Endothelial cell of umbilical vein (primary cell): ENCODE results near the gene KDM7A. TPM values are rescaled to one million over a fixed set of nuclear protein-coding genes. Genes with fewer than 3 reads are reported as not detected.

Experiments
- BruUV-seq: library from RNA; stranded (reverse); fragments of 400-500 nt; replicated peaks from 2 replicates; lab custom pipeline; 2021; lab: Mats Ljungman, UMichigan
- CTCF ChIA-PET: fragments of 300-600, 350-600 bp; sonication (Branson Sonifier 250); formaldehyde crosslinking; loops from one replicate; lab custom pipeline; 2021; ENCODE audit warnings: antibody characterized with exemption, inconsistent platforms; lab: Charles Lee
- POLR2A ChIA-PET: fragments of 300-600, 350-600 bp; sonication (Branson Sonifier 250); formaldehyde crosslinking; loops from one replicate; lab custom pipeline; 2021; ENCODE audit warnings: antibody characterized with exemption, inconsistent platforms; lab: Charles Lee
- DNase-seq: peaks from one replicate; pipeline ENCODE4 v3.0.0-alpha.2; 2011; ENCODE audit warnings: low read depth, low spot score
- FAIRE-seq: peaks from 2 replicates; lab custom pipeline; 2011; peaks lifted over from hg19 to GRCh38; lab: Jason Lieb, UNC
- H2AFZ ChIP-seq: 2 replicates; pipeline ENCODE4 v1.6.0; 2012; ENCODE audit warnings: low read depth, low read length, control low read depth, inconsistent platforms
- H3K27ac ChIP-seq: 2 replicates; pipeline ENCODE4 v1.5.1; 2011; ENCODE audit warnings: low read depth, mild to moderate bottlenecking, control low read depth, low read length, moderate library complexity; ENCODE audit not compliant: insufficient read depth
- H3K27me3 ChIP-seq, 2 experiments: 2 replicates each; pipeline versions ENCODE4 v1.6.0 to v1.6.1; 2011; ENCODE audit warnings: low read length in 2 of 2, mixed read lengths in 1 of 2; ENCODE audit not compliant: control insufficient read depth in 2 of 2, insufficient read depth in 2 of 2
- H3K36me3 ChIP-seq, 2 experiments: 2 replicates in 1 of 2; 3 replicates in 1 of 2; pipeline ENCODE4 v1.5.1; 2011; ENCODE audit warnings: low read length in 2 of 2, mild to moderate bottlenecking in 1 of 2, moderate library complexity in 1 of 2; ENCODE audit not compliant: control insufficient read depth in 2 of 2, insufficient read depth in 2 of 2; ENCODE audit errors: extremely low read depth in 1 of 2
- H3K4me1 ChIP-seq: 3 replicates; pipeline ENCODE4 v1.5.1; 2011; ENCODE audit warnings: mild to moderate bottlenecking, low read length; ENCODE audit not compliant: control insufficient read depth, insufficient read depth; ENCODE audit errors: extremely low read depth
- H3K4me2 ChIP-seq: 2 replicates; pipeline ENCODE4 v1.6.1; 2011; ENCODE audit warnings: low read length, control low read depth, mixed read lengths; ENCODE audit not compliant: insufficient read depth
- H3K4me3 ChIP-seq, 3 experiments: fragments of 200-600 bp in 1 of 3; sonication (generic), shearing (Covaris generic) in 1 of 3; replicated peaks in 1 of 3; 2 replicates each; pipeline ENCODE4 v1.5.1; 2011 to 2016; ENCODE audit warnings: control low read depth in 3 of 3, low read length in 3 of 3, mild to moderate bottlenecking in 2 of 3, inconsistent platforms in 1 of 3, low read depth in 1 of 3, moderate library complexity in 1 of 3; ENCODE audit not compliant: insufficient read depth in 1 of 3
- H3K79me2 ChIP-seq: 2 replicates; pipeline ENCODE4 v1.6.0; 2012; ENCODE audit warnings: low read length, inconsistent platforms; ENCODE audit not compliant: control insufficient read depth, insufficient read depth
- H3K9ac ChIP-seq: replicated peaks from 2 replicates; pipeline ENCODE3; 2011; ENCODE audit warnings: low read length, control low read depth; ENCODE audit not compliant: insufficient read depth; ENCODE audit errors: extremely low read depth
- H3K9me1 ChIP-seq: replicated peaks from 3 replicates; pipeline ENCODE4 v1.6.0; 2011; ENCODE audit warnings: mild to moderate bottlenecking, low read length; ENCODE audit not compliant: control insufficient read depth, insufficient read depth; ENCODE audit errors: extremely low read depth
- H3K9me3 ChIP-seq: replicated peaks from 2 replicates; pipeline ENCODE4 v1.5.1; 2012; ENCODE audit warnings: low read length, inconsistent platforms; ENCODE audit not compliant: control insufficient read depth, insufficient read depth
- H4K20me1 ChIP-seq: replicated peaks from 2 replicates; pipeline ENCODE3; 2011; ENCODE audit warnings: mild to moderate bottlenecking, low read length; ENCODE audit not compliant: control insufficient read depth, insufficient read depth; ENCODE audit errors: extremely low read depth
- EZH2 ChIP-seq: IDR thresholded peaks from 2 replicates; pipeline ENCODE4 v1.6.1; 2012; ENCODE audit warnings: borderline replicate concordance, low read depth, mild to moderate bottlenecking, moderate library complexity, low read length, inconsistent platforms; ENCODE audit not compliant: severe bottlenecking
- FOS ChIP-seq: IDR thresholded peaks from 2 replicates; pipeline ENCODE4 v1.6.1; 2011; ENCODE audit warnings: mild to moderate bottlenecking, low read length, moderate library complexity, borderline replicate concordance; ENCODE audit not compliant: insufficient read depth
- GATA2 ChIP-seq: IDR thresholded peaks from 2 replicates; pipeline ENCODE4 v1.7.0; 2011; ENCODE audit warnings: low read depth, mild to moderate bottlenecking, moderate library complexity, mixed read lengths, low read length; ENCODE audit not compliant: insufficient read length, insufficient read depth
- JUN ChIP-seq: IDR thresholded peaks from 2 replicates; pipeline ENCODE4 v1.6.1; 2011; ENCODE audit warnings: borderline replicate concordance, low read depth; ENCODE audit not compliant: insufficient read length, insufficient read depth
- MYC ChIP-seq: IDR thresholded peaks from one replicate; pipeline ENCODE4 v1.6.1; 2011; ENCODE audit warnings: mild to moderate bottlenecking, low read depth, low read length
- POLR2A ChIP-seq: IDR thresholded peaks from 2 replicates; pipeline ENCODE4 v1.6.1; 2012; ENCODE audit warnings: low read depth, mild to moderate bottlenecking, control low read depth, low read length
- POLR2AphosphoS5 ChIP-seq: IDR thresholded peaks from 2 replicates; pipeline ENCODE4 v1.6.1; 2012; ENCODE audit warnings: low read depth, mild to moderate bottlenecking, control low read depth, low read length, moderate library complexity; ENCODE audit not compliant: insufficient read depth
- dilution Hi-C: fragments of 300-500 bp; cut with MboI; formaldehyde crosslinking; loops from one replicate; pipeline ENCODE4 v1.15.0; 2019; ENCODE audit warnings: low sequenced_read_pairs; ENCODE audit not compliant: extremely low pct_ligation_motif_present
- intact Hi-C: fragments of 100-400 bp; cut with micrococcal nuclease; formaldehyde crosslinking; loops from one replicate; pipeline ENCODE4 v1.10.0; 2022
- polyA plus RNA-seq, 4 experiments: library from polyadenylated mRNA; depleted of rRNA in 3 of 4; stranded (reverse) in 3 of 4; unstranded in 1 of 4; fragments of >200 nt; gene quantifications; 2 replicates each; pipeline versions ENCODE4 v1.2.1 to v1.2.3, GENCODE V29; 2011 to 2012; ENCODE audit warnings: missing spikeins in 1 of 4
- total RNA-seq: library from RNA; stranded (reverse); gene quantifications from 2 replicates; pipeline ENCODE4 v1.2.3, GENCODE V29; 2021
- TF ChIP-seq, protein P1 (sequence below), 2 donors: IDR thresholded peaks; 1 replicate in 1 of 2; 2 replicates in 1 of 2; pipeline ENCODE4 v1.5.1; 2011; ENCODE audit warnings: low read length in 2 of 2, mild to moderate bottlenecking in 2 of 2, moderate library complexity in 2 of 2, control low read depth in 1 of 2, inconsistent platforms in 1 of 2, low read depth in 1 of 2; ENCODE audit not compliant: insufficient read depth in 1 of 2; ENCODE audit errors: extremely low read depth in 1 of 2
- TF ChIP-seq, protein P2 (sequence below): IDR thresholded peaks from 2 replicates; pipeline ENCODE4 v1.6.1; 2011; ENCODE audit not compliant: insufficient read depth, insufficient read length

Gene KDM7A
- total and polyA plus RNA-seq, 2 donors (not counting 3 experiments of a cell fraction or from before 2014, with no cell fraction given) = 2.4 to 7.3 TPM

DNA sequence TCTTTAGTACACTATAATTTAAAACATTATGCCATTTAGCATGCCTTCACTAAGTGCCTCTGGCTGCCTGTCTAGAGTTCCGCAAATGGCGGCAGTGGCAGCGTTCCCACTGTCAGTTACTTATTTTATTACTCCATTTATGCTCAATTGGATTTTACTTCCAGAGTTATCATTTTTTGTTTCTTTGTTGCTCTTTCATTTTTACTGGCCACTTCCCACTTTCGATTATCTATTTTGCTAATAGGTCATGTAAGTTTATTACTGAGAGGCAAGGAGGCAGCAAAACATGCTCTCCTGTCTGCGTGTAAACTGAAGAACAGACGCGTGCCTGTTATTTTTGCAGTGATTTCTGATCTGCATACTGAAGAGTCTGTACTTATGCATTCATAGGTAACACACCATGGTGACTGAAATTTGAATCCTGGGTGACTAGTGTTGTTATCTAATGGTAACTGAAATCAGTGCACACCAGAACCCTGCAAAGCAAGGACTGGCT is 23.1 kb downstream of the KDM7A start:
- Histone ChIP-seq H3K4me3 (no peak overlapping the region), H3K27me3 (no peaks in the 10 kb centered on the region), H3K4me1 (no peaks in the 10 kb centered on the region), H3K27ac (no peak overlapping the region), H3K4me2 (no peak overlapping the region), H3K9ac (no peak overlapping the region), H3K79me2 (no peaks in the 10 kb centered on the region), H4K20me1 (peaks cover 3% of the 10 kb centered on the region), H3K9me3 (no peaks in the 10 kb centered on the region), H3K36me3 (no peaks in the 10 kb centered on the region), H2AFZ (no peak overlapping the region), H3K9me1 (no peaks in the 10 kb centered on the region)
- no peak for TF ChIP-seq POLR2AphosphoS5
- TF ChIP-seq, protein P1, sequence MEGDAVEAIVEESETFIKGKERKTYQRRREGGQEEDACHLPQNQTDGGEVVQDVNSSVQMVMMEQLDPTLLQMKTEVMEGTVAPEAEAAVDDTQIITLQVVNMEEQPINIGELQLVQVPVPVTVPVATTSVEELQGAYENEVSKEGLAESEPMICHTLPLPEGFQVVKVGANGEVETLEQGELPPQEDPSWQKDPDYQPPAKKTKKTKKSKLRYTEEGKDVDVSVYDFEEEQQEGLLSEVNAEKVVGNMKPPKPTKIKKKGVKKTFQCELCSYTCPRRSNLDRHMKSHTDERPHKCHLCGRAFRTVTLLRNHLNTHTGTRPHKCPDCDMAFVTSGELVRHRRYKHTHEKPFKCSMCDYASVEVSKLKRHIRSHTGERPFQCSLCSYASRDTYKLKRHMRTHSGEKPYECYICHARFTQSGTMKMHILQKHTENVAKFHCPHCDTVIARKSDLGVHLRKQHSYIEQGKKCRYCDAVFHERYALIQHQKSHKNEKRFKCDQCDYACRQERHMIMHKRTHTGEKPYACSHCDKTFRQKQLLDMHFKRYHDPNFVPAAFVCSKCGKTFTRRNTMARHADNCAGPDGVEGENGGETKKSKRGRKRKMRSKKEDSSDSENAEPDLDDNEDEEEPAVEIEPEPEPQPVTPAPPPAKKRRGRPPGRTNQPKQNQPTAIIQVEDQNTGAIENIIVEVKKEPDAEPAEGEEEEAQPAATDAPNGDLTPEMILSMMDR (IDR thresholded peaks at IDR 0.05; ENCODE audit: extremely low read depth in 1 of 2, insufficient read depth in 1 of 2, low read depth in 1 of 2, low read length in 2 of 2) = no peak
- TF ChIP-seq GATA2 = no peak
- CTCF ChIA-PET = no interaction called here
- no TSS peak for BruUV-seq
- FAIRE-seq = no peak
- no peak for DNase-seq
- dilution Hi-C loops = no loop called here
- intact Hi-C loops = no loop called here
- POLR2A ChIA-PET = no interaction called here

DNA sequence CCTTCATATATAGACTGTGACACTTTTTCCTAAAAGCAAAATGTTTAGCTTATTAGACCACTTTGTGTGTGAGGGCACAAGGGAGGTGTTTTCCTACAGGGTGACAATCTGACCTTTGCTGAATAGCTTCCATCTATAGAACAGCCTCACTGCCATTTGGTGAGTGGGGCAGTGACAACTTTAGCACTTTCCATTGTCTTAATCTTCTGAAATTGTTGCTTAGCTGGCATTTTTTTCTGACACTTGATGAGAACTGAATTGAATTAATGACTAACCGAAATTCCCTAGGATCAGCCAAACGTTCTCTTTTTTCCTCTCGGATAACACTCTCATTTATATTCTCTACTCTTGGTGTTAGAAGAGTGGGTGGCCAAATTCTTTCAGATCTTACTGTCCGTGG is 30.2 kb downstream of the KDM7A start:
- no peak overlapping the region for H3K27ac ChIP-seq
- no peaks in the 10 kb centered on the region for H3K36me3 ChIP-seq
- dilution Hi-C loops (no loop called here), intact Hi-C loops (no loop called here)
- H2AFZ ChIP-seq = no peak overlapping the region
- DNase-seq (no peak), FAIRE-seq (no peak)
- H3K4me1 ChIP-seq = no peaks in the 10 kb centered on the region
- POLR2A ChIA-PET = no interaction called here
- TF ChIP-seq POLR2AphosphoS5 (no peak), POLR2A (no peak), FOS (no peak), JUN (no peak), GATA2 (no peak), MYC (no peak), EZH2 (no peak)
- TF ChIP-seq, protein P2, sequence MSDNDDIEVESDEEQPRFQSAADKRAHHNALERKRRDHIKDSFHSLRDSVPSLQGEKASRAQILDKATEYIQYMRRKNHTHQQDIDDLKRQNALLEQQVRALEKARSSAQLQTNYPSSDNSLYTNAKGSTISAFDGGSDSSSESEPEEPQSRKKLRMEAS = no peak
- TF ChIP-seq, protein P1 (IDR thresholded peaks at IDR 0.05; ENCODE audit: extremely low read depth in 1 of 2, insufficient read depth in 1 of 2, low read depth in 1 of 2, low read length in 2 of 2) = no peak
- no peaks in the 10 kb centered on the region for H3K79me2 ChIP-seq
- H3K9me3 ChIP-seq = no peaks in the 10 kb centered on the region
- no peak overlapping the region for H3K4me2 ChIP-seq
- no peaks in the 10 kb centered on the region for H3K27me3 ChIP-seq
- no peak overlapping the region for H3K9ac ChIP-seq
- no peak overlapping the region for H3K4me3 ChIP-seq
- BruUV-seq = no TSS peak
- H3K9me1 ChIP-seq = no peaks in the 10 kb centered on the region
- CTCF ChIA-PET = no interaction called here
- no peaks in the 10 kb centered on the region for H4K20me1 ChIP-seq
